NT2/D1 (cell line): ENCODE measurements around the gene TMEM119.

Experiments used
- SUZ12 ChIP-seq: IDR thresholded peaks from 2 replicates; pipeline ENCODE4 v1.6.1; 2011; ENCODE audit not compliant: insufficient read length, insufficient read depth; ENCODE audit errors: extremely low read depth
- YY1 ChIP-seq: IDR thresholded peaks from 2 replicates; pipeline ENCODE4 v1.6.1; 2011; ENCODE audit not compliant: insufficient read length, insufficient read depth
- ZNF274 ChIP-seq: IDR thresholded peaks from 2 replicates; pipeline ENCODE4 v1.6.1; 2011; ENCODE audit warnings: mild to moderate bottlenecking, low read depth, low read length

- no peak for TF ChIP-seq YY1
- TF ChIP-seq ZNF274: no peak
- no peak for TF ChIP-seq SUZ12
Measured at GRCh38 chr12:108604208-108604941, 6.5 kb upstream of the TMEM119 start.
